NB4 (cell line): ENCODE data around the gene CLEC10A.
"Not testable (repeated sequence)": the region's sequence is repeated elsewhere in the genome, so short reads cannot be mapped to it uniquely, and the experiment has no call there.

Experiments used
- CTCF ChIP-seq: IDR thresholded peaks from one replicate; pipeline ENCODE4 v1.5.1; 2012; ENCODE audit warnings: low read depth, low read length
- MAX ChIP-seq: IDR thresholded peaks from 2 replicates; pipeline ENCODE4 v1.6.1; 2011; ENCODE audit warnings: low read depth, low read length
- MYC ChIP-seq: IDR thresholded peaks from 2 replicates; pipeline ENCODE4 v1.6.1; 2011; ENCODE audit warnings: low read depth, low read length
- POLR2A ChIP-seq: IDR thresholded peaks from 2 replicates; pipeline ENCODE4 v1.6.1; 2011; ENCODE audit warnings: mild to moderate bottlenecking; ENCODE audit not compliant: insufficient read length; ENCODE audit errors: extremely low read depth

GRCh38 chr17:7120635-7121034, 40.6 kb upstream of the CLEC10A start:
- not testable (repeated sequence) for TF ChIP-seq CTCF, POLR2A, MAX, MYC
